GM18873 (cell line): ENCODE results near the gene SLC13A5.
"Not testable (repeated sequence)": the region's sequence is repeated elsewhere in the genome, so short reads cannot be mapped to it uniquely, and the experiment has no call there.

Source experiments
- ATAC-seq: cut with Tn5 transposase; IDR thresholded peaks from one replicate; pipeline ENCODE4 v1.9.1; 2021; ENCODE audit warnings: mild to moderate bottlenecking, moderate library complexity, moderate number of reproducible peaks; ENCODE audit not compliant: unreplicated experiment, low FRiP score

The SLC13A5 gene

DNA sequence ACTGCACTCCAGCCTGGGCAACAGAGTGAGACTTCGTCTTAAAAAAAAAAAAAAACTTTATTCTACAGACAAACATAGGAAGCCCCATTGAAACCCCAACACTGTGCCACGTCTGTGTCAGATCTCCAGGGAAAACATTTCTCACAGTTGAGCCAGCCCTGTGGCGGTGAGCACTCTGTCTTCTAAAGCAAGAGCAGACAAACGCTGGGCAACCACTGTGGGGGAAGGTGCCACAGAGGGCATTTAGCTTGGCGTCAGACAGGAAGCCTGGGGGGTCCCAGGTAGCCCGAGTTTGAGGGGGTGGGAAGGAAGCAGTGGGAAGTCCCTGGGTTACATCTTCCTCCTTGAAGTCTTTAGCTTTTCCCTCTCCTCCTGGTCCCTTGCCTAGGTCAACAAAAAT lies 45.7 kb downstream of the SLC13A5 start:
- no peak for ATAC-seq

DNA sequence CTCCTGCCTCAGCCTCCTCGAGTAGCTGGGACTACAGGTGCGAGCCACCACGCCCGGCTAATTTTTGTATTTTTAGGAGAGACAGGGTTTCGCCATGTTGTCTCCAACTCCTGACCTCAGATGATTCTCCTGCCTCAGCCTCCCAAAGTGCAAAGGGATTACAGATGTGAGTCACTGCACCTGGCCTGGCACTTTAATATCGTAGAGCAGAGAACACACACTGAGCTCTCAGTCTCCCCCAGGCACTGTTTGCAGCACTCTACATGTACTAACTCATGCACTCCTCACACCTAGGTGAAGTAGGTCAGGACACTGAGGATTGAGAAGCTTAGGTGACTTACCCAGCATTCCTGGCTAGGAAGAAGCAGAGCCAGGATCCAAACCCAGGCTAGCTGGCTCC lies 46.6 kb downstream of the SLC13A5 start:
- no peak for ATAC-seq

DNA sequence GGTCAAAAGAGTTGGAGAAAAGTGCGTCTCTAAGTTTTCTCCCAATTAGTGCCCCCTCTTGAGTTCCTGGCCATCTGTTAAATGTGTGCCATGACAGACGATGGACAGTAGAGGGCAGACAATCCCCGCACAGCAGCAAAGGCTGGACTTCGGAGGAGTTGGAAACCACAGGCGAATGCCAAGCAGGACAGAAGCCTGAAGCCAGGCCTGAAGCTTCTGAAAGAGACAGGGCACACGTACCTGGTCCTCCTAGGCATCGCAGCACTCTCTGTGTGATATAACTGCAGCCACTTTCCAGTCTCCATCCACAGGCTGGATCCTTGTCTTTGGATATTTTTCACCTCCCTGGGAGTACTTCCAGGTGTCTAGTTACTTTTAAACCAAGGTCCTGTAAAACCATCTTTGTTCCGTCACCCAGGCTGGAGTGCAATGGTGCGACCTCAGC lies 47.1 kb downstream of the SLC13A5 start:
- ATAC-seq = no peak

DNA sequence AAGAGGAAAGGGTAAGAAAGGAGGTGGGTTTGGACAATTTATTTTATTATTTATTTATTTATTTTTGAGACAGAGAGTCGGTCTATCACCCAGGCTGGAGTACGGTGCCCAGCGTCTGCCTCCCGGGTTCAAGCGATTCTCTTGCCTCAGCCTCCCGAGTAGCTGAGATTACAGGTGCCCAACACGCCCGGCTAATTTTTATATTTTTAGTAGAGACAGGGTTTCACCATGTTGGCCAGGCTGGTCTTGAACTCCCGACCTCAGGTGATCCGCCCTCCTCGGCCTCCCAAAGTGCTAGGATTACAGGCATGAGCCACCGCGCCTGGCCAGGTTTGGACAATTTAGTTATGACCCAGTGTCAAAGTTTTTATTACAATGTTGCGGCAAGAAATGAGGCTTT lies 50.0 kb downstream of the SLC13A5 start:
- not testable (repeated sequence) for ATAC-seq

DNA sequence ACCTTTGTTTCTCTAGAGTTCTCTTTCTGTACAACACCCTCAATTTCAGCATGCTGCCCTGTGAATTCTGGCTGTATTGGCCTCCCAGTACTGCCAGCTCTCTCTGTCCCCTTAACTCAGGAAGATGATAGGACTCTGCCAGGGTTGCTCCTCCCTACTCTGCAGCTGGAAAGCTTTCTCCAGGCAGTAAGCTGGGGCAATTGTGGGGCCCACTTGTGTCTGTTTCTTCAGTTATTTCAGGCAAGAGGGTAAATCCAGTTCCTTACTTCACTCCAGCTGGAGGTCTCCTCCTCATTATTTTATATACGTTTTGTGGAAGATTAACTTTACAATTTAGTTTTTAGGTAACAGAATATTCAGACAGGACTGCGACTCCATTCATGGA lies 51.7 kb downstream of the SLC13A5 start:
- no peak for ATAC-seq

DNA sequence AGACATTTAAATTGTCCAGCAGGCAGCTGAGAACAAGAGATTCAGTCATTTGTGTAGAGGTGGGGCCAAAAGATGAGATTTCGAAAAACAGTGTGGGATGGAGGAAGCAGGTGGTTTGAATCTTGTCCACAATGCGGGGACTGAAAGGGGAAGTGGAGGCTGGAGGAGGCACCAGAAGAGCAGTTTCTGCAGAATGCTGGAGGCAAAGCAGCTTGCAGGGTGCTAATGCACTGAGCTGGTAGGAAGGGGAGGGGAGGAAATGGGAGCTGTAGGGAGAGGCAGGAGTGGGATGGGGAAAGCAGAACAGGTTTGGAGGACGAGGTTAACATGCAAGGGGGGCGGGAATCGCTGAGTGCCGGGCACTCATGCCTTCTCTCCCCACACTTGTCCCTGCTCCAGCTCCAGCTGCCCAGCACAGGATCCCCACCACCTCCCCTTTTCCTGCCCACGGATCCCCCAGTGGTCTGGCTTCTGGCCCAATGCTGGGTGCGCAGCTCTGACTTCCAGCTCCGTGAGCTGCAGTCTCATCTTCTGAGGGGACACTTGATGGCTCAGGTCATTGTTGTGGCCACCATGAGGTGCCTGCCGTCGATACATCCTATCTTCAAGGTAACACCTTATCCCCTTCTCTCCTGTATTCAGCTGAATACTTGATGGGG lies 52.2 kb downstream of the SLC13A5 start:
- peak; percentile 73 for ATAC-seq

DNA sequence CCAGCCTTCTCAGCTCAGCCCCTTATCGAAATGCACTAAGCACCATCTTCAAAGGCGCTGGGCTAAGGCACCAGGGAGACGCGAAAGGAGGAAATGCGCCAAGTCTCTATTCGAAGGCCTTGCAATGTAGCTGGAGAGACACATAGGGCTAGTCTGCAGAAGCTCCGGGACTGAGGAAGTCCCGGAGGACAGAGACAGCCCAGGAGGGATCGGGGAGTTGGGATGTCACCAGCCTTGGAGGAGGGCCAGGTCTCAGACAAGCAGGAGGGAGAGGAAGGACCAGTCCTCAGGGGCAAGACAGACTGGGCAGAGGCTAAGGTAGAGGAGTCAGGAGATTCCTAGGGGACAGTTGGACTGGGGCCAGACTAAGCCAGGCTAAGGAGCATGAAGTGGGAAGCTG lies 53.1 kb downstream of the SLC13A5 start:
- no peak for ATAC-seq

DNA sequence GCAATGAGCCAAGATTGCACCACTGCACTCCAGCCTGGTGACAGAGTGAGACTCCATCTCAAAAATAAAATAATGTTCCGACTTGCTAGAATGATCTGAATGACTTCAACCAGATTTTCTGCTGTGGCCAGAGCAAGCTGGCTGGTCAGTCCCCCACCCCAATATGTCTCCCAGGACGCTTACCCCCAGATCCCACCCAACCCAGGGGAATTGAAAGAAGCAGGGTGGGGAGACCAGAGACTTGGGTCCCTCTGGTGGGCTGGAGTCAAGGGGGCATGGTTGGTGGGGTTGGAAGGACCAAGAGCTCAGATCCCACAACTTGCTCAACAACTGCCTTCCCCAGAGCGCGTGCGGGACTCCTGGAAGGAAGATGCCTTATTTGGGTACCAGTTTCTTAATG lies 54.8 kb downstream of the SLC13A5 start:
- not testable (repeated sequence) for ATAC-seq

DNA sequence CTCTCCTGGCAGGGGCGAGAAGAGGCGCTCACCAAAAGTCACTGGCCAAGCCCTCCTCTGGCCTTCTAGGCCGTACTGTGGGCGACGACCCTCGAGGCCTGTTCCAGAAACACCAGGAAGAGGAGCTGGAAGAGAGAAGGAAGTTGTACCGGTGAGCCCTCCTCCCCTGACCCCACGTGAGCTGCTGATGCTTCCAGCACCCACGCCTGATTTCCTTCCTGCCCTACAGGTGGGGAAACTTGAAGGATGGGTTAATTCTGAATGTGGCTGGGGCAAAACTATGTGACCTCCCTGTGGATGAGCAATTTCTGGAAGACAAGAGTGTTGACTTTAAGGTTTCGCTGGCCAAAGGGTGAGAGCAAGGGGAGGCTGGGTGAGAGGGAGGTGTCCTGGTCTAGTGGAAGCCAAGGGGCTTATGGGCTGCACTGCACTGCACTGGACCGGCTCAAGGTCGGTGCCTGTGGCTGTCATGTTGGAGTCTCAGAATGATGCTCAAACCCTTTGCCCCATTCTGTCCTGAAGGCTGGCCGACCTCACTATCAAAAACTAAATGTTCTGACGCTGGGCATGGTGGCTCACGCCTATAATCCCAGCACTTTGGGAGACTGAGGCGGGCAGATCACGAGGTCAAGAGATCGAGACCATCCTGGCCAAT lies 55.4 kb downstream of the SLC13A5 start:
- ATAC-seq = no peak

DNA sequence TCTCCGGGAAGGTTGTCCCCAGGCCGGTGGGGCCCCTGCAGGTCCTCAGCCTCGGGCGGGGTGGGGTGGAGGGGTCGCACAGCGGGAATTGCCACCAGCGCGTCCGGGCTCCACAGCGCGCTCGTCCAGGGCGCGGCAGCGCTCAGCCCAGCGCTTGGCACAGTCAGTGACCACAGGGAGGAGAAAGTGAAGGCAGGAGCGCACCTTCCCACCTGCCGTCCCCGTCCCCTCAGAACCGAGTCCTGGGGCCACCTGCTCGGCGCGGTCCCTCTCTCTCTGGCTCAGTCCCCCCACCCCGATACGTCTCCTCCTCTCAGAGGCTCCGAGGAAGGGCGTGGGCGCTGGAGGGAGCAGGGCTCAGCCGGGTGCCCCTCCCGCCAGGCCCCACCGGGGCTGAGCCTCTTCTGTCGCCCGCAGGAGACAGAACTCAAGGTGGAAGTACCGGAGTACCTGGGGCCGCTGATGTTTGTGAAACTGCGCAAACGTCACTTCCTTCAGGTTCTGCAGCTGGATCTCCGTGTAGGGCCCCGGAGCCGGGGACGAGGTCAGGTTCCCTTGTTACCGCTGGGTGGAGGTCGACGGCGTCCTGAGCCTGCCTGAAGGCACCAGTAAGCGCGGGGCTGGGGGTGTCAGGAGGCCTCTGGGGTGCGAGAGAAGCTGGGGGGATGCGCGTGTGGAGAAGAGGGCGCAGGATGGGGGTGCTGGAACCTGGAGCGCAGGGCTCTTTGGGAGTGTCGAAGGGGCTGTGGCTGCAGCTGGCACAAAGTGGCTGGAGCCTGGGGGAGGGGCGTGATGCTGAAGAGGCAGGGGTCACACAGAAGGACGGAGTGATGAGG lies 56.2 kb downstream of the SLC13A5 start:
- not testable (repeated sequence) for ATAC-seq

DNA sequence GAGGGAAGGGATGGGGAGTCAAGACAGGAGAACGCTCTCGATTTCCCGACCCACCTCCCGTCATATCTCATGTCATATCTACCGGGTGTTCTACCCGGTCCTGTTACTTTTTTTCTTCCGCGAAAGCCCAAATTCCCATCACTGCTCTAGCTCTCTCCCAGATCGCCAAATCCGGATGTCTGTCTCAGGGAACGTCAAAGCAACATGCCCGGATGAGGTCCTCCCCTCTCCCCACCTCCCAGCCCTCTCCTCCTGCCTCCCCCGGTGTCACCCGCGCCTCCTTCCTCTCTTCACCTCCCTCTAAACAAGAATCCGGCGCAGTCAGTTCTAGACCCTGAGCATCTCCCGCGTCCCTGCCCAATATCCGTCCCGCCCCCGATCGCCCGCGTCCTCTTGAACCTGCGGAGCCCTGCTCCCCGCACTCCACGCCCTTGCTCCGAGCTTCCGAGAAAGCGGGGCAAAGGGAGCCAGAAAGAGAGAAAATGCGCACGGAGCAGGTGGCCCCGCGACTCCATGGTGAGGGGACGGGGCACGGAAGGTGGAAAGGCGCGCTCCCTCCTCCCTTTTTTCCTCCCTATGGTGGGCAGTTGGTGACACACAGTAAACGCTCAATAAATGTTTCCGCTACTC lies 57.3 kb downstream of the SLC13A5 start:
- ATAC-seq = not testable (repeated sequence)

DNA sequence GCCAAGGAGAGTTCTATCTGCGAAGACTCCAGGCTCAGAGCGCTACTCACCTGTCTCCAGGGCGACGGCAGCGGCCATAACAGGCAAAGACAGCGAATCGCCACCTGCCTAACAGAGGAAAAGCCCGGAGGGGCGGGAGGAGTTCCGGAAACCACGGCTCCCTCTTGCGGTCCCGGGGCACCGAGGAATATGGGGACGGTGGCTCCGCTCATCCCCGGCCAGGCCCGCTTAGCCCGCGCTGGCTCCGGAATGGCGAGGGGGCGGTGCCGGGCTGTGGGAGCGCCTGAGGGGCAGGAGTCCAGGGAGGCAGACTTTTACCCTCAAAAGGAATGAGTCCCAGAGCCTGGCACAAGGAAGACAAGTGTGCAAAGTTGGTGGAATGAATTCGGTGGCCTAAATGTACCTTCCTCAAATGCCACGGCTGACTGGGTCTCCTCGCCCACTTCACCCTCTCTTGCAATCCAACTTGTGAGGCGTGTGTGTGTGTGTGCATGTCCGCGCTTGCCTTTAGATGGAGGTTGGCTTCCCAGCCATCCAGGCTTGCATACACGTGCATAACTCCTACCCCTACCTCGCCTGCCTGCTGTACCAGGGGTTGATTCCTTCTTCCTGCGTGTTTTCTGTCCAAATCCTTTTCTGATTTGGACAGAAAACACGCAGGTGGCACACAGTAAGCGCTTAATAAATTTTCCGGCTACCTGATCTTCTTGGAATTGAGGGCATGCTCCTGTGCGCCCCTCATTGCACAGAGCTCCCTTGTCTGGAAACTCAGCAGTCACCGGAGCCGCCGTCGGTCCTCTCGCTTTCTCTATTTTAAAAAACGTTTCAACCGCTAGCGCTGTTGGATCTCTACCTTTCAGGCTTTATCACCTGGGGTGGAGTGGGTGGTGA lies 58.1 kb downstream of the SLC13A5 start:
- ATAC-seq = no peak

DNA sequence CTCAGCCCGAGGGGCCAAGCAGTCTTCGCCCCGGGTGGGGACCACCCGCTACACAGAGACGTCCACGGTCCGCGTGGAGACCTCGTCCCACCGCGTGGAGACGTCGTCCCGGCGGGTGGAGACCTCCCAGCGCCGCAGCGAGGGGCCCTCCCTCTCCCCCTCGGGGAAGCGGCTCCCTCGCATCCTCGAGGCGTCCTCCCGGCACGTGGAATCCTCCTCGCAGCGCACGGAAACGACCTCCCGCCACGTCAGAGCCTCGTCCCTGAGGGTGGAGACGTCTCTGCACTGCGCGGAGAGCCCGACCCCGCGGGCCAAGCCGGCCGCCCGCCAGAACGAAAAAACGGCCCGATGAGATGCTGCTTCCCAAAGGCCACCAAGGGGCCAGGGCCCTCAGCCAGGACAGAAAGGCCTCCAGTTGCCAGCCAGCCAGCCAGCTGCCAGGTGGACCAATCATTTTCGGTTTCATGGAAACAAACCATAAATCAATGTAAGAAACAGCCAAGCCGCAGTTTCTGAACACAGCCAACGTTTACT lies 61.2 kb downstream of the SLC13A5 start:
- ATAC-seq = no peak

DNA sequence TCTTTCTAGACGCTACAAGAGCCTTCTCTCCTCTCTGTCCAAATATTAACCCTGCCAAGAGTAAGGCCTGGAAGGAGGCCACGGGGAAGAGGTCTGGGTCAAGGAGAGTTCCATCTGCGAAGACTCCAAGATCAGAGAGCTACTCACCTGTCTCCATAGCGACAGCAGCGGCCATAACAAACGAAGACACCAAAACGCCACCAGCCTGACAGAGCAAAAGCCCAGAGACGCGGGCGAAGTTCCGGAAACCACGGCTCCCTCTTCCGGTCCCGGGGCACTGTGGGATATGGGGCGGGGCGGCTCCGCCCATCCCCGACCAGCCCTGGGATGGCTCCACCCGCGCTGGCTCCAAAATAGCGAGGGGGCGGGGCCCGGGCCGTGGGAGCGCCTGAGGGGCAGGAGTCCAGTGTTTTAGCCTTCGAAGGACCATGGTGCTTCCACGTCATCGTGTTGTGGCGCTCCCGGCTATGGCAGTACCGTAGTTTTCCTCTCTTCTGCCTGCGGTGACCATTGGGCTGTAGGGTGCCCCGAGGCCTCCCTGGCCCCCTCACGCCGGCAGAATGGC lies 61.7 kb downstream of the SLC13A5 start, which contains the start of the genes C17orf100 and MED31:
Gene C17orf100, plus strand, starts transcription at position 409 of the 565 bp plus-strand sequence. Its CDS starts 152 bp downstream, at position 561.
Gene MED31, minus strand, starts transcription at position 252 of the 565 bp plus-strand sequence. Its CDS starts 77 bp downstream, at position 175.
- peak; percentile 57 for ATAC-seq

DNA sequence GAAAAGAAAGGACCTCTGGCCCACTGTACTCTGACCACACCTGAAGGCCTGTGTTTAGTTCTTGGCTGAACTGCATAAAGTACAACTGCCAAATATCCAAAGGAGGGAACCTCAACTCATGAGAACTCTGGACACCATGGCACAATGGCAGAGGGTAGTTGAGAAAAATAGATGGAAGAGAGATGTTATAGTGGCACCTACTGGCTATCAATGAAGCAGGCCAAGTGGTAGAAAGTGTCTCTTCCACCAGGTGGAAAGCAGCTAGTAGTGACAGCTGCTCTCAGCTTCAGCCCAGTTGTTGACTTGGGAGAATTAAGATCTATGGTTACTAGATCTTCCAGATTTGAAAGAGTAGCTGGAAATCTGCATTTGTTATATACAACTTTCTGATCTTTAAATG lies 65.0 kb downstream of the SLC13A5 start:
- no peak for ATAC-seq

DNA sequence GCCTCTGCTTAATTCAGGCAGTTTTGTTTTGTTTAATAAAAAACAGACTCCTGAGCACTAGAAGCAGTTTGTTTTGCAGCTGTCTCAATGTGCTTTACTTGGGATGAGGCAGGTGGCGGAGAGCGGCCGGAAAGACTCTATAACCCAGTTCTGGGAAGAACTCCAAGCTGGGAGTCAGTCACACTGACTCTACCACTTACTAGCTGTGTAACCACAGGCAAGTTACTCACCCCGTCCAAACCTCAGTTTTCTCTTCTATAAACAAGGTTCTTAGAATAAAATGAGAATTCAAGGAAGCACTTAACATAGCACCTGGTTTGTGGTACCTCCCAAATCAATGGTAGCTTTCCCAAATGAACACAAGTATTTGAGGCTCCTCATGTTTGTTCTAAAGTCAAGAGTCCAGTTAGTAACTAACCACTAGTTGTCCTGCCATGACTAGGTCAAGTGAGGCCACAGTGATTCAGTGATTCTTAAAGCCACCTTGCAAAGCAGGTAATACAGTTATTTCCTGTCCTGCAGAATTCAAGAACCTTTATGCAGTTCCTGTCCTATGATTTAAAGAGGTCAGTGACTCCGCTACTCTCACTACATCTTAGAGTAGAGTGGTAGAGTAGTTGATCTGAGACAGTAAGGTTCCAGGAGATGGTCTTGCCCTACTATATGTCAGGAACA lies 69.6 kb downstream of the SLC13A5 start:
- ATAC-seq = no peak

DNA sequence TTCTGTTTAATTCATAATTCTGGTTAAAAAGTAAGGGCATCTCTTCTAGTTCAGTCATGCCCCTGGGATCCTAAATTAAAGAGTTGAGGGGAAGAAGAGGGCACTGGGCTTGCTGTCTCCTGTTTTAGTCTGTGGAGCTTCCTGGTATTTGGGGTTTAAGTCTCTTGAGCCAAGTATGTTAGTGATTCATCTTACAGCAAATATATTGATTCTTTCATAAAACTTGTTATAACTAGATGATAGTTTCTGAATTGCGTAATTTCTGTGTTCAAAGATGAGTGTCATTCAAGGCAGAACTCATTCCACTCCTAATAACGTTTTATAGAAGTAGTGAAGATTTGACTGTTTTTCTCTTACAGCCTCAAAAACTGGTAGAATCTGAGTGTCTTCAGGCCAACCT lies 70.6 kb downstream of the SLC13A5 start:
- no peak for ATAC-seq

DNA sequence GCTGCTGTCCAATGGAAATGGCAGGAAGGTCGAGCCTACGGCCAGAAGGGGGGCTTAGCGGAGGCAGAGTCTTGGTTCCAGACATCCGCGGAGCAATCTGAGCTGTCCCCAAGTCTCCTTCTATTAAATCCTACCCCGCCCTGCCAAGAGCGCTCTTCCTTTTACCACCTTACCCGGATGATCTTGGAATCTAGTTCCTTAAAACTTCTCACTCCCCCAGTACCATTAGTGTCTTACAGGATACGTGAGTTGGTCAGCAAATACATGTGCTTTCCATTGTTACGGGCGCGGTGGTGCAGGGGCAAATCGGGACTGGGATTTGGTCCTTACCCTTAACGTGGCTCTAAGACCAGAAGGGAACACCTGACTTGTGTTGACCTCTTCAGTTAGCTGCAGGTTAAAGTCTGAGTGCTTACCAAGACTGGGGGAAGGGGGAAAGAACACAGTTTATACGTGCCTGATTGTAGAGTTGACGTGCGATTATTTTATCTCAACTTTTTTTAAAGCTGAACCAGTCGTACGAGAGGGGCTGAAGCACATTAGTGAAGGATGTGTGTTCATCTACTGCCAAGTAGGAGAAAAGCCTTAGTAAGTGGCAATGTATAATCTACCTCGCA lies 71.8 kb downstream of the SLC13A5 start:
- ATAC-seq = peak; percentile 8
